Eye (tissue), 1 donor: ENCODE measurements around the gene SCYGR5.
"Not testable (repeated sequence)": the region's sequence is repeated elsewhere in the genome, so short reads cannot be mapped to it uniquely, and the experiment has no call there.

Experiments
- DNase-seq: peaks from one replicate; pipeline ENCODE4 v3.0.0-alpha.2; 2015

SCYGR5 gene

GRCh38 chr2:227666631-227667170, at the start of gene SCYGR5:
TSS of gene SCYGR5 (plus strand) at chr2:227666804. CDS start at chr2:227666804, 0 bp downstream.
- not testable (repeated sequence) for DNase-seq

- no peak for DNase-seq
These were observed 49.0 kb upstream of the SCYGR5 start, which contains the start of gene SCYGR4 for GRCh38 chr2:227617316-227618230. TSS of gene SCYGR4 (plus strand) at chr2:227617498. CDS start at chr2:227617498, 0 bp downstream.

GRCh38 chr2:227623226-227623625, 43.4 kb upstream of the SCYGR5 start:
- DNase-seq = no peak

GRCh38 chr2:227625420-227625819, 41.2 kb upstream of the SCYGR5 start:
- DNase-seq = no peak

- no peak for DNase-seq
These were observed 39.9 kb upstream of the SCYGR5 start for GRCh38 chr2:227626580-227627151.

DNA sequence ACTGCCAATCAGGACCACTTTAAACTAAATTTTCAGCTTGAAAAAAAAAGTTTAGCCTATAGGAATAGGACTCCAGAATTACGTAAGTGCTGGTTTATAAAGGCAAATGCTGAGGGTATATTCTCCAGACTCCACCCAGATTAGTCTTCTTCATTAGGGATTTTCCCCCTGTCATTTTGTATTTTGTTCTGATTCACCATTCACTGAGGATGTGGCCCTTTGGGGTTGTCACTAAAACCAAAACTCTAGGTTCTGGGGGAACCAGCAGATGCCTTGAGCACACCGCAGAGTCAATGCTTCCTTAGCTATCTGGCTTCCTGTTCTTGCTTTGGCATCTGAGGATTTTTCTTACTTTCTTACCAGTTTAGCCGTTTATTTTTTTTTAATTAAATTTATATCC, 38.8 kb upstream of the SCYGR5 start:
- no peak for DNase-seq

- no peak for DNase-seq
These were observed 37.2 kb upstream of the SCYGR5 start for GRCh38 chr2:227629435-227629834.

DNA sequence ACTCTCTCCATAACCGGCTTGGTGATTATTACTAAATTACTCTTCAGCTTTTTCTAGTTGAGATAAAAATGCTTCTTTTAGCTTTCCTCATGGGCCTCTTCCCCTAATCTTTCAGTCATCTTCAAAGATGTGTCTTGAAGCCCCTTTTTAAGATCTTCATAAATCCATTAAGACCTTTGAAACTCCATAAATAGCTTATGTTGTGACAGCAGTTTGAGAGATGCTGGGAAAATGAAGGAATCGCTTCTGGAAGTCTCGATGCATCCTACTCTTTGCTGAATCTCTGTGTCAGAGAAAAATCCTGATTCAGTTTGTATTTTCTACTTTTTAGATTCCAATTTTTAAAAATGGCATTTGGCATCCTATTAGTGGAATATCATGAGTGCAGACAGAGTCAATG, 36.3 kb upstream of the SCYGR5 start:
- no peak for DNase-seq

DNA sequence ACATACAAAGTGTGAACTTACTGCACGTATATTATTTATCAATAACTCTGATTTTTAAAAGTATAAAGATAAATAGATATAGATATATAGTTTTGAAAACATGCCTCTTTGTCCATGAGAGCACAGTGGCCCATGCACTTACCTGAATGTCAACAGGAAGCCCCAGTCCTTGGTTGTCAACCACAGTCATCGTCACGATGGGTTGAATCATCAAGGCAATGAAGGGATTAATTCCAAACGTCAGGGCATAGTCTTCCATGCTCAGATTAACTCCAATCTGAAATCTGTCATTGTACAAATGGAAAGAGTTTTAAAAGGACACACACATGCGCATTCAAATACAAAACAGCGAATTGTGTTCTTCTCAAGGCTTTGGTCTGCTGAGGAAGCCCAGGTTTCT, 33.8 kb upstream of the SCYGR5 start:
- no peak for DNase-seq

- DNase-seq = no peak
These were observed 32.4 kb upstream of the SCYGR5 start for GRCh38 chr2:227634201-227634600.

DNA sequence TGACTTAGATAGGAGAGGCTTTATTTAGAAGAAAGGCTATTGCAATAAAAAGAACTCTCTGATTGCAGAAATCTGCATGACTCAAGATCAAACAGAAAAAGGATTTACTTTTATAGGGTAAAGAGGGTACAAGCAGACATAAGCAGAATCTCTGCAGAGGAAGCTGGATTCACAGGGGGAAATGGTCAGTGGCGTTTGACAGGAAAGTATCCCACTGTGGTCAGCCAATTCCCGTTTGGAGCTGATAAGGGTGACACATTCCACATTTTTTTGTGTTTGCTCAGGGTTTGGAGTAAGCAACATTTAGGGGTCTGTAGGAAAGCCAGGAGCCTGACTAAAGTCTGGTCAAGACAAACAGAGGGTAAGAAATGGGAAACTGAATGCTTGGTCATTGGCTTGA, 23.9 kb upstream of the SCYGR5 start:
- no peak for DNase-seq

GRCh38 chr2:227643990-227644551, 22.5 kb upstream of the SCYGR5 start:
- DNase-seq = no peak

- DNase-seq = no peak
These were observed 13.2 kb upstream of the SCYGR5 start for GRCh38 chr2:227653419-227653818.

- DNase-seq = no peak
These were observed 12.2 kb upstream of the SCYGR5 start for GRCh38 chr2:227654426-227654825.

GRCh38 chr2:227655454-227655853, 11.2 kb upstream of the SCYGR5 start:
- no peak for DNase-seq

DNA sequence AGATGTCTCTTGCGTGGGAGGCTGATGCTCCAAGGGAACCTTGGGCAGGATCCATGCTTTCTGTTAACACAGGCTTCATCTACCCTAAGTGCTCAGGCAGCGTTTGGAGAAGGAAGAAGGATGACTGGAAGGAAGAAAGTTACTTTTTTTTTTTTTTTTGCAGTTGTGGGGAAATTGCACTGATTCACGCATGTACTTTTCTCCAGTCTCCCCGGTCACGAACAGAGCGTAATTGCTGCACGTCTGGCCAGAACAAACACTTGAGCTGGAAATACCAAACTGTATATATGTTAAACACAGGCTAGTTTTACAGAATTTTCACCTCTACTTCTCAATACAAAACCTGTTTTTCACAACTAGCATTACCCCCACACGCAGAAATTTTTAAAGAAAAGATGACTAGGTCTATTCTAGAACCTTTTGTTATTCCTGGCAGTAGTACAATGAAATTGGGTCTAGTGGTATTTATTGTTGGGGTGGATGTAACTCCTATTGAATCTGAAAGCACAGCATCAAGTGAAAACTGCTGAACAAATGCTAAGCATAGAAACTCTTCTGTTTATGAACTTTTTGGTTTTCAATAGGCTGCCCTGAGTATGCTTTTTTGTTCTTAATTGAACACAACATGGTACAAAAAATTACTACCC, 9.3 kb upstream of the SCYGR5 start:
- DNase-seq = no peak

- peak; percentile 56 for DNase-seq
These were observed 5.5 kb upstream of the SCYGR5 start for GRCh38 chr2:227661025-227661649.

DNA sequence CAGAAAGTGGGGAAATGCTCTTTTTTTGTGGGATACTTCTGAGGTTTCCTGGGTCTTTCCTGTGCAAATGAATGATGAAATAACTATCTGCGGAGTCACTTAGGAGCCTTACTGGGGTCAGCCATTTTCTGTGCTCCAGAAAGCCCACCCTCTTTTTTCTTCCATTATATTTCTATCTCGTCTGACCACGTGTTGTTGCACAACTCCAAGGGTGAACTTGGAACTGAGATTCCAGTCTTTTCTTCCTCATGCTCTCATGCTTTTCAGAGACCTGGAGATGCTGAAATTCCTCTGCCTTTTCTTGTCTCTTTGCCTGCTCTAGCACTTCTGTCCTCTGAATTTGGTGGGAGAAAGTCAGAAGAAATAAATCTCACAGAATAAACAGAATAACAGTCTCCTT, 4.8 kb upstream of the SCYGR5 start:
- DNase-seq = no peak

DNA sequence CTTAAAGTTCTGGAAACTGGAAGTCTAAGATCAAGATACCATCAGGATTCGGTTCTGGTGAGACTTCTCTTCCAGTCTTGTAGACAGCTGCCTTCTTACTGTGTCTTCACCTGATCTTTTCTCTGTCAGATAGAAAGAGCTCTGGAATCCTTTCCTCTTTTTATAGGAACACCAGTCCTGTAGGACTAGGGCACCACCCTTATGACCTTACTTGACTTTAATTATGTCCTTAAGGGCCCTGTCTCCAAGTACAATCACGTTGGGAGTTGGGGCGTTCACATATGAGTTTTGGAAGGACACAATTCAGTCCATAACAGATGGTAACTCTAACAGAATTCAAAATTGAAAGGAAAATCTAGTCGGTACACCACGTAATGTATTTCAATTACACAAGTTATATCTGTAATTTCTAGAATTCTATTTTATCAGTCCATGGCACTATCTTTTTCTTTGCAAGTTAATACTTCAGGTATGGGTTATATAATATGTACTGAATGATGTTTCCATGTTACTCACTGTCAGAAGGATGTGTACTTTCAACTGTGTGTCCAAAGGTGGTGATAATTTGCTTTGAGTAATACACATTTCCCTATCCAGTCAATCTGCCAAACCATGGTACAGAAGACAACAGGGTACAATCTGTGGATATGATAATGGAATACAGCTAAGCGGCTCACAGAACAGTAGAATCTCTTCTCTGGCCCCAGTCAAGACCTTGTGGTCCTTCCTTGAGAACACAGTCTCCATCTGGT, 1.2 kb upstream of the SCYGR5 start:
- DNase-seq = no peak

GRCh38 chr2:227671170-227671905, 4.7 kb downstream of the SCYGR5 start:
- DNase-seq = no peak

DNA sequence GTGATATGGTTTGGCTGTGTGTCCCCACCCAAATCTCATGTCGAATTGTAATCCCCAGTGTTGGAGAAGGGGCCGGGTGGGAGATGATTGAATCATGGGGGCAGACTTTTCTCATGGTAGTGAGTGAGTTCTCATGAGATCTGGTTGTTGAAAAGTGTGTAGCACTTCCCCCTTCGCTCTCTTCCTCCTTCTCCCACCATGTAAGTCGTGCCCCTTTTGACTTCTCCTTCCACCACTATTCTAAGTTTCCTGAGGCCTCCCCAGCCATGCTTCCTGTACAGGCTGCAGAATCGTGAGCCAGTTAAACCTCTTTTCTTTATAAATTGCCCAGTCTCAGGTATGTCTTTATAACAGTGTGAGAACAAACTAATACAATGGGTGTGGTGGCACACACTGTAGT, 7.0 kb downstream of the SCYGR5 start:
- DNase-seq = not testable (repeated sequence)
